Measurements from ENCODE around the gene OSBPL2.
A peak's percentile ranks its signal among the peaks of the same experiment; 100 is the strongest.

The OSBPL2 gene

DNA sequence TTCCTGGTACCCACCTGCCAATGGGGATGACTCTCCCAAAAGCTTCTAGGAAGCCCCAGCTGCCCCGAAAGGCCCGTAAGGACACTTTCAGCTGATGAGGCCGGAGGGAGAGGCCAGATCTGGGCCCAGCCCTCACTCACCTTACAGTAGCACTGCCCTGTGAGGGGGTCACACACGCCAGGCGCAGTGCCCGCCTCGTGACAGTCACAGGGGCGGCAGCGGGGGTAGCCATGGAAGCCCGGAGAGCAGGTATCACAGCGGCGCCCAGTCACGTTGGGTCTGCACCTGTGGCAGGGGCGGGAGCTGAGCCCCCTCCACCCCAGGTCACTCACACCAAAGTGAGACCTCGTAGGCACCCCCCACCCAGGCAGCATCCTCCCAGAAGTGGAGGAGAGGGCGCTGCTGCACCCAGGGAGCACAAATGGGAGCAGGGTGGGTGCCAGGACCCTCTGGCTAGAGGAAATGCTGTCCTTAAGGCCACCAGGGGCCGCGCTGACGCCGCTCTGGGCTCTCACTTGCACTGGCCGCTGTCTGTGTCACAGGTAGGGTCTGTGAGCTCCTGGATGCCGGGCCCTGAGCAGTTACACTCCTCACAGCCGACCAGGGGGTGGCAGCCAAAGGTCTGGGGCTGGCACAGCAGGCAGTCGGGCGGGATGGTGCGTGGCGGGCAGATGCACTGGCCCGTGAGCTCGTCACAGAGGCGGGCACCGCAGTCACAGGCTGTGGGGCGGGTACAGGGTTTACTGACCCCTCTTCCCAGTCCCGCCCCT is 89.6 kb downstream of the OSBPL2 start:
- H3K36me3 Mint-ChIP-seq: peaks cover 20 to 26% of the 10 kb centered on the region in 2 donors
- H3K27me3 Mint-ChIP-seq: no peaks in the 10 kb centered on the region
- H3K9me3 Mint-ChIP-seq: no peaks in the 10 kb centered on the region
- ATAC-seq (replicated peaks) (no peak), DNase-seq (no peak)
- peak overlapping the region; percentile 37 for H3K27ac Mint-ChIP-seq
- H3K4me1 Mint-ChIP-seq: no peaks in the 10 kb centered on the region
- H3K4me3 Mint-ChIP-seq: no peak overlapping the region

DNA sequence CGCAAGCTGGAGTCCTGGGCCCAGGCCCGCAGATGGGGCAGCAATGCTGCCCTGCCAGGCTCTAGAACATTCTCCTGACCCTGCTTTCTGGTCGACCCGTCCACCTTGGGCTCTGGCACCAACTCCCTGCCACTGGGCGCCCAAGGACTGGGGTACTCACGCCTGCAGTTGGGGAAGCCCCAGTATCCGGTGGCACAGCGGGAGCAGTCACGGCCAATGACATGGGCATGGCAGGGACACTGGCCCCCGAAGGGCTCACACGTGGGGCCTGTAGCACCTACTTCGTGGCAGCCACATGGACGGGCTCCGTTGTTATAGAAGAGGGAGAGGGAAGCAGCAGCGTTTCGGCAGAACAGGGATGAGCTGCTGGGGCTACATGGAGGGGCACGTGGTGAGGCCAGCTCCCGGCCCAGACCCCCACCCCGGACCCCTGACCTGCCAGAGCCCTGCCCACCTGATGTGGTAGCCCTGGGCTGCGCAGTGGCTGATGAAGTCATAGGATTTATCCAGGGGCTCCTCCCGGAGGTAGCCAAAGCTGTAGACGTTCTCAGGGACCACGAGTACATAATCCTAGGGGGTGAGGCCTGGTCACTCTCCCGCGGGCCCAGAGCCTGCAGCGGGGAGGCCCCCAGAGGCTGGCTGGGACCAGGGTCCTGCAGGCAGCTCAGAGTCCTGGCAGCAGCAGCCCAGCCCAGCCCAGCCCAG is 90.5 kb downstream of the OSBPL2 start:
- H3K27me3 Mint-ChIP-seq: no peaks in the 10 kb centered on the region
- no peaks in the 10 kb centered on the region for H3K9me3 Mint-ChIP-seq
- DNase-seq (no peak), ATAC-seq (replicated peaks) (no peak)
- H3K4me1 Mint-ChIP-seq: no peaks in the 10 kb centered on the region
- no peak overlapping the region for H3K4me3 Mint-ChIP-seq
- H3K36me3 Mint-ChIP-seq: peaks cover 20 to 26% of the 10 kb centered on the region in 2 donors
- H3K27ac Mint-ChIP-seq: no peak overlapping the region

DNA sequence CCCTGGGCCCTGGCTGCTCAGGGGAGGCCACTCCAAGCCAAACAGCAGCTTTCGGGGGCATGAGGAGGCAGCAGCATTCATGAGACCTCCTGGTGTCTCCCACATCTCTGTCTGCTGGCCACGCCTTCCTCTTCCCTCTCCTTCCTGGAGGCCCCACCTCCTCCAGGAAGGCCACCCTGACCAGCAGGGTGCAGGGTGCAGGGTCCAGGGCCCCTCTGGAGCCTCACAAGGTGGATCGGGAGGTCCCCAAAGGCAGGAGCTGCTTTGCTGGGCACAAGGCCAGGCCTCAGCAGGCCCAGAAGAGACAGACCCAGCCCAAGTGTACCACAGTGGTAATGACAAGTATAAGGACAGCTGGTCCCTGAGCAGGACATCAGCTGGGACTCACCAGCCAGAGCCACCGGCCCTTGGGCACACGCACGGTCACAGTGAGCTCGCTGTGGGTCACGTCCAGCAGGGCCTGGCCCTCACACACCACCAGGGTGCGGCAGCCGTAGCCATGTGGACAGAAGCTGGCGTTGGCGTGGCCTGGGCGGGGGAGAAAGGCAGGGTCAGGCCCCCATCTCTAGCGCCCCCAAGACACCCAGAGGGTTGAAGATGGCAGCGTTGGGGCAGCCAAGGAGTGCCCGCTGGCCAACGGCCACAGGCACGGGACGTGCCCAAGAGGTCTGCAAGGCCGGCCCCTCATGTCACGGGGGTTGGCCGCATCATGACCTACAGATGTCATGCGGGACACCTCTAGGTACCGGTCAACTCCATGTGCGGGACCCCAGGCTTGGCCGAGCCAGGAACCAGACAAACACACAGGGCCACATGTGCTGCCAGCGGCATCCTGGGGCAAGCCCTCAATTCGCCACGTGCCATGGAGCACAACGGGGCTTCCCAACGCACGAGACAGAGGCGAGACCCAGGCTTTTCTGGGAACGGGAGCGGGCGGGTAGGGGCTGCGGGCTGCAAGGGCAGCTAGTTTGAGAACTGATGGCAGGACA is 91.4 kb downstream of the OSBPL2 start:
- DNase-seq (no peak), ATAC-seq (replicated peaks) (no peak)
- H3K36me3 Mint-ChIP-seq: peaks cover 14 to 20% of the 10 kb centered on the region in 2 donors
- no peaks in the 10 kb centered on the region for H3K9me3 Mint-ChIP-seq
- H3K27me3 Mint-ChIP-seq: no peaks in the 10 kb centered on the region
- H3K4me3 Mint-ChIP-seq: no peak overlapping the region
- H3K4me1 Mint-ChIP-seq: no peaks in the 10 kb centered on the region
- no peak overlapping the region for H3K27ac Mint-ChIP-seq

DNA sequence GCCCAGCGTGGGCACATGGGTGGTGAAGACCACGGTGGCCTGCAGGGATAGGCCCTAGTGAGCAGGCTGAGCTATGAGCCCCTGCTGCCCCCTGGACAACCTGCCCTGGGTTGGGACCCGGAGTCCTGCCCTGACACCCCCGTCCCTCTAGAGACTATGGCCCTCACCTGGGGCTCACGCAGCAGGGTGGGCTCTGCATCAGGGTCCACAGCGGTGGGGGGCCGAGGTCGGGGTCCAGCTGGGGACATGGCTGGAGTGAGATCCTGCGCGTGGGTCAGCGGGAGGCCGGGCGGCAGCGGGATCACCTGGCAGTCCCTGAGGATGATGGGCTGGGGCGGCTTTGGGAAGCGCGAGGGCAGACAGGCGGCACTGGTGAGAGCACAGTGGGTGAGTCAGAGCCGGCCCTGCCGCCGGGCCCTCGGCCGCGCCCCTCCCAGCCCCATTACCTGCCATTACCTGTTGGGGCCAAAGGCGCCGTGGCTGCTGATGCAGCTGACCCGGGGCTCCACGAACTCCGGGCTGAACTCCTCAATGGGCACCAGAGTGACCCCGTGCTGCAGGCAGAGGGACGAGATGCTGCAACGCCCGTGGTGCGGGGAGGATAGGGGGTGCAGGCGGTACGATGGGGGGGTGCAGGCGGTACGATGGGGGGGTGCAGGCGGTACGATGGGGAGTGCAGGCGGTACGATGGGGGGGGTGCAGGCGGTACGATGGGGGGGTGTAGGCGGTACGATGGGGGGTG is 92.4 kb downstream of the OSBPL2 start:
- Mint-ChIP-seq H3K9me3 (no peaks in the 10 kb centered on the region), H3K27me3 (no peaks in the 10 kb centered on the region), H3K4me3 (no peak overlapping the region), H3K27ac (no peak overlapping the region), H3K4me1 (peaks cover 5 to 7% of the 10 kb centered on the region in 2 donors), H3K36me3 (peaks cover 10 to 11% of the 10 kb centered on the region in 2 donors)
- DNase-seq: no peak
- no peak for ATAC-seq (replicated peaks)

DNA sequence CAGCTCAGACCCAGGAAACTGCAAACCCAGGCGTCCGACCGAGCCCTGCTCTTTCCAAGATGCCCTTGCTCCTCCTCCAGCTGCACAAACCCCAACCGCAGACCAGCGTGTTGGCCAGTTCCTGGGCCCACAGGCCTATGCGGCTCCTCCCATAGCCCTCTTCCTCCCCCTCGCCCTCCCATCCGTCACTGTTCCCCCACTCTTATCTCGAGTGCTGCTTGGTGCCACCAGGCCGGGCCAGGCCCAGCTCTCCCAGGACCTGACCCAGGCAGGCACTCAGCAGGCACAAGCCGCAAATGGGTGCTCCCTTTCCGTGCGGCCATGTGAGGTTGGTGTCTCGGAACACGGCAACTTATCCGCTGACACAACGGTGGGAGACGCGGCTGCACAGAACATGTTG is 93.0 kb downstream of the OSBPL2 start:
- no peaks in the 10 kb centered on the region for H3K27me3 Mint-ChIP-seq
- H3K27ac Mint-ChIP-seq: no peak overlapping the region
- peaks cover 11 to 13% of the 10 kb centered on the region in 2 donors for H3K4me1 Mint-ChIP-seq
- peaks cover 7% of the 10 kb centered on the region in 2 donors for H3K36me3 Mint-ChIP-seq
- no peak for DNase-seq
- ATAC-seq (replicated peaks): no peak
- H3K4me3 Mint-ChIP-seq: no peak overlapping the region
- no peaks in the 10 kb centered on the region for H3K9me3 Mint-ChIP-seq

DNA sequence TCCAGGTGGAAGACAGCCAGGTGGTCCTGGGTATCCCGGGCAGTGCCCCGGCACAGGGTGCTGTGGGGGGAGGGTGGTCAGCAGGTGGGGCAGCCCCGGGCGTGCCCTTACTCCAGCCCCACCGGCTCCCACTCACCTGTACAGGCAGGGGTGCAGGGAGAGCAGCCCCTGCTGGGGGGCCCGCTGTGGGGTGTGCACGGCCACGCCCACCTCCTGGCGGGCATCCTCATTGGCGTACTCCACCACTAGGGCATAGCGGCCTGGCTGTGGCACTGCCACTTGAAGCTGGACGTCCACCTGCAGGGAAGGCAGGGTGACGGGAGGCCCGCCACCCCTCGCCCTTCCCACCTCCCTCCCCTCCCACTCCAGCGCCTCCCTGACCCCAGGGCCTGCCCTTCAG is 94.1 kb downstream of the OSBPL2 start:
- Mint-ChIP-seq H3K27me3 (no peaks in the 10 kb centered on the region), H3K27ac (no peak overlapping the region), H3K4me1 (peaks cover 21 to 24% of the 10 kb centered on the region in 2 donors), H3K4me3 (no peak overlapping the region), H3K9me3 (peaks cover 0 to 2% of the 10 kb centered on the region in 2 donors), H3K36me3 (peaks cover 6 to 8% of the 10 kb centered on the region in 2 donors)
- no peak for ATAC-seq (replicated peaks)
- no peak for DNase-seq

DNA sequence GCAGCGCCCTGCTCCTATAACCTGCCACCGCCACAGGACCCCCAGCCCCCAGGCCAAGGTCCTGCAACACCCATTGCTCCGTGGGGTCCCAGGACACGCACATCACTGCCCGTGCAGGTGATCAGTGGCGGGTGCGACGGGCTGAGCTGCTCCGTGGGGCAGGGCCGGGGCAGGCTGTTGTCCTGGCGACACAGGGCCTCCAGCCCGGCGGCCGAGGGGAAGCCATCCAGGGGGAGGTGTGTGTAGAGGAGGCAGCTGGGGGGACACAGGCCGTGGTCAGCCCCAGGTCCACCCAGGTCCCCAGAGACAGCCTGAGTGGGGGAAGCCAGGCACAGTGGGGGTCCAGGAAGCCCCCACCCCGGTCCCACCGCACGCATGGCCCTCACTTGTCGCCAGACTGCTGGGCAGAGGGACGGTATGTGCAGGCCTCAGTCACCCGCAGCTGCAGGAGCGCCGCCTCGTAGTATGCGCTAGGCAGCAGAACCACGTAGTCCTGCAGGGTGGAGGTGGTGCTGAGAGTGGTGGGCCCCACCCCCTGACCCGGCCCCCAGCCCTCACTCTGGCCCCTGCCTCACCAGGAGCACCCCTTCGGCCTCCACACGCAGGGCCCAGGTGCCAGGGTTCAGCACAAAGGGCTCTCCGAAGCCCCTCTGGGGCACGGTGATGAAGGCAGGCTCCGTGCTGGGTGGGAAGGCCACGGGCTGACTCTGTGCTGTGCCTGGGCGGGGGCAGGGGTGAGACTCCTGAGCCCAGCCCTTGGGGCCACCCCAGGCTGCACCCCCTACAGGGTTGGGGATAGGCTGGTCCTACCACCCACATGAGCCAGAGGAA is 94.9 kb downstream of the OSBPL2 start:
- DNase-seq (no peak), ATAC-seq (replicated peaks) (no peak)
- Mint-ChIP-seq H3K36me3 (peaks cover 5 to 9% of the 10 kb centered on the region in 2 donors), H3K9me3 (peaks cover 0 to 2% of the 10 kb centered on the region in 2 donors), H3K4me3 (no peak overlapping the region), H3K27ac (no peak overlapping the region), H3K27me3 (no peaks in the 10 kb centered on the region), H3K4me1 (peaks cover 29 to 32% of the 10 kb centered on the region in 2 donors)

DNA sequence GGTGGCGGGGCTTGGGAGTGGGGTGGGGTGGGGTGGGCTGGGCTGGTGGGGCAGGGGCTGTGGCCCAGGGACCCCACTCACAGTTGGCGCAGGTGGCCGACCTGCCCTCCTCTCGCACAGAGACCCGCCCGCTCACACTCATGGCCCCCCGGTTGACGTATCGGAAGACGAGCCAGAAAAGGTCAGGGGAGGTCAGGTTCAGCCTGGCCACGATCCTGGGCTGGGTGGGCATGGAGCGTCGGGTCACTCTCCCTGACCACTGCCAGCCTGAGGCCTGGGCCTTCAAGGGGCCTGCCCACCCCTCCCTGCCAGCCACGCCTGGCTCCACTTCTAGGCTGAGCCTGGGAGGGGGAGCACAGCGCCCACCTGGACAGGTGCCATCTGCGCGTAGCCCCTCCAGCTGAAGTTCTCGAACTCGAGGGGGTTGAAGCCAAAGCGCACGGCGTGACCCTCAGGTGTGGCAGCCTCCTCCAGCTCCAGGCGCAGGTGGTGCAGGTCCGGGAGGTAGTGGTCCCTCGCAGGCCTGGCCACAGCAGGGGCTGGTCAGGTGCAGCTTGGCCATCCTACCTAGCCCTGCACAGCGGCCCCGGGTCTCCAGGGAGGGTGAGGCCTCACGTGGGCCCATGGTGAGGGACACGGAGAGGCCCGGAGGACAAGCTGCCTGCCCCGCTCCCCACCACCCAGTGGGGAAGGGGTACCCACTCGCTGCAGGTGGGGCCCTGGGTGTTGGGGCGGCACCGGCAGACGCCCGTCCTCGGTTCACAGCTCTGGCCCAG is 95.7 kb downstream of the OSBPL2 start:
- H3K9me3 Mint-ChIP-seq: peaks cover 0 to 2% of the 10 kb centered on the region in 2 donors
- peaks cover 35 to 40% of the 10 kb centered on the region in 2 donors for H3K4me1 Mint-ChIP-seq
- H3K27me3 Mint-ChIP-seq: no peaks in the 10 kb centered on the region
- DNase-seq (no peak), ATAC-seq (replicated peaks) (no peak)
- H3K36me3 Mint-ChIP-seq: peaks cover 5 to 9% of the 10 kb centered on the region in 2 donors
- H3K27ac Mint-ChIP-seq: no peak overlapping the region
- no peak overlapping the region for H3K4me3 Mint-ChIP-seq

DNA sequence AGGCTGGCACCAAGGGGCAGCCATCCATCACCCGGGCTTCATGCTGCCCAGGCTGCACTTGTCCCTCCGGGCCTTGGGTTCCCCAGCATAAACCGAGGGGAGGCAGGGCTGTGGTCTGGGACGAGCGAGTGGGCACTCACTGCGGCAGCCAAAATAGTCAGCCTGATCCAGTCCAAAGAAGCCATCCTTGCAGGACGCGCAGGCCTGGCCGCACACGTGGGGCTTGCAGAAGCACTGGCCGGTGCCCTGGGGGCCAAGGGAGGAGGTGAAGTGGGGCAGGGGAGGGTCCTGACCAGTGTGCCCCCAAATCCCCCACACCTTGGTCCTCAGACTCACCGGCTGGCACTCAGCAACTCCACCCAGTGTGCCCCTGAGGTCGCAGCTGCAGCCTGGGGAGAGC is 96.6 kb downstream of the OSBPL2 start:
- Mint-ChIP-seq H3K27me3 (no peaks in the 10 kb centered on the region), H3K27ac (no peak overlapping the region), H3K36me3 (peaks cover 6 to 8% of the 10 kb centered on the region in 2 donors), H3K4me1 (peaks cover 42 to 48% of the 10 kb centered on the region in 2 donors), H3K4me3 (no peak overlapping the region), H3K9me3 (peaks cover 0 to 2% of the 10 kb centered on the region in 2 donors)
- DNase-seq (no peak), ATAC-seq (replicated peaks) (no peak)

DNA sequence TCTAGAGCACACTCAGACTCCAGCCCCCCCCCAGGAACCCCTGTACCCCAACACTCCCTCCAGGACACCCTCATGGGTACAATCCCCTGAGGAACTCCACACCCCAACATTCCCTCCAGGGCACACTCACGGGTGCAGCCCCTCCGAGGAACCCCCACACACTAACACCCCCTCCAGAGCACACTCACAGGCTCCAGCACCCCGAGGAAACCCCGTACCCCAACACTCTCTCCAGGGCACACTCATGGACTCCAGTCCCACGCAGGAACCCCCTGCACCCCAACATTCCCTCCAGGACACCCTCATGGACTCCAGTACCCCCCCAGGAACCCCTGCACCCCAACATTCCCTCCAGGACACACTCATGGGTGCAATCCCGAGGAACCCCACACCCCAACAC is 97.2 kb downstream of the OSBPL2 start:
- no peak for DNase-seq
- Mint-ChIP-seq H3K27ac (peak overlapping the region; percentile 37), H3K4me3 (no peak overlapping the region), H3K4me1 (peaks cover 44 to 55% of the 10 kb centered on the region in 2 donors), H3K27me3 (no peaks in the 10 kb centered on the region), H3K9me3 (peaks cover 0 to 2% of the 10 kb centered on the region in 2 donors), H3K36me3 (peaks cover 8 to 9% of the 10 kb centered on the region in 2 donors)
- no peak for ATAC-seq (replicated peaks)

DNA sequence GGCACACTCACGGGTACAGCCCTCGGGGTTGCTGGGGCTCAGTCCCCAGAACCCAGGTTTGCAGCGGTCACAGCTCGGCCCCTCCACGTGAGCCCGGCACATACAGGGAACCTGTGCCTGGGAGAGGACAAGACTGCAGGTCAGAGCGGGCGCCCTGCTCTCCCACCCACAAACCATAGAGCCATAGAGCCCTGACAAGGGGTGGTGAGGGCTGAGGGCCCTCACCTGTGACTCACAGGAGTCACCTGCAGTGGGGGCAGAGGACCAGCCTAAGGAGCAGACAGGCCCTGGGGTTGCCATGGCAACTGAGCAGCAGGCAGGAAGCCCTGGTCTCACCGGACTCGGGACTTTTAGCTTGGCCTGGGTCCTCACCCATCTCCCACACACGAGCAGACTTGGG is 98.0 kb downstream of the OSBPL2 start:
- peak overlapping the region; percentile 86 for H3K27ac Mint-ChIP-seq
- no peak for ATAC-seq (replicated peaks)

DNA sequence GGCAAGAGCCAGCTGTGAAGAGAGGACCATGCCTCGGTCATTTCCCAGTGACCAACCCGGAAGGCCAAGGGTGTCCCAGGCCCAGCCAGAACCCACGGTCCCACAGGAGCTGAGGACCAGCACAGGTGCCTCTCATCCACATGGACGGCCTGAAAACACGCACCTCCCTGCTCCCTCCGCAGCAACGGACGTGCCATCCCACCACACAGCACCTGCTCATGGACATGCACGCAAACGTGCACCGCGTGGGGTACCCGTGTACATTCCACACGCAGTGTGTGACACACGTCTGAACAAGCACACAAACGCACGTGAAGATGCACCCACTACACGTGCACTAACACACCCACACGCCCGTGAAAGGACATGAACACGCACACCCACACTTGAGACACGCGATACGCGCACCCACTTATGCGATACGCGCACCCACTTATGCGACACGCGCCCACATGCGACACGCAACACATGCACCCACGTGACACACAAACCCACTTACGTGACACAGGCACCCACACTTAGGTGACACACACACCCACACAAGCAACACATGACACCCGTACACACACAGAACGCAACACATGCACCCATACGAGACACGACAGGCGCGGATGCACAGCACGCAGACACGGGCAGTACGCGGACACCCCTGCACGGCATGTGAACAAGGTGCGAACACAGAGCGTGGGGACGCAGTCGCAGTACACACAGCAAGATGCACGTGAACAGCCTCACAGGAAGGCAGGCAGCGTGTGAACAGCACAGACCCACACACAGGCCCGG is 98.6 kb downstream of the OSBPL2 start:
- H3K4me3 Mint-ChIP-seq: peak overlapping the region; percentile 48 to 71

More for the DNA sequence above, 98.0 kb downstream of the OSBPL2 start:
- no peak for DNase-seq
- peaks cover 8 to 9% of the 10 kb centered on the region in 2 donors for H3K36me3 Mint-ChIP-seq
- H3K27me3 Mint-ChIP-seq: no peaks in the 10 kb centered on the region
- H3K4me1 Mint-ChIP-seq: peaks cover 44 to 55% of the 10 kb centered on the region in 2 donors
- H3K4me3 Mint-ChIP-seq: peak overlapping the region; percentile 48 to 63
- H3K9me3 Mint-ChIP-seq: peaks cover 0 to 2% of the 10 kb centered on the region in 2 donors

More for the DNA sequence above, 98.6 kb downstream of the OSBPL2 start:
- peaks cover 8 to 9% of the 10 kb centered on the region in 2 donors for H3K36me3 Mint-ChIP-seq
- H3K9me3 Mint-ChIP-seq: peaks cover 0 to 2% of the 10 kb centered on the region in 2 donors
- peaks cover 44 to 55% of the 10 kb centered on the region in 2 donors for H3K4me1 Mint-ChIP-seq
- DNase-seq (no peak), ATAC-seq (replicated peaks) (no peak)
- no peaks in the 10 kb centered on the region for H3K27me3 Mint-ChIP-seq
- peak overlapping the region; percentile 89 for H3K27ac Mint-ChIP-seq
